CD4-positive, alpha-beta T cell treated with Interleukin-10 for 1 hour (primary cell): Measurements from ENCODE around the gene IL26.
"Not testable (repeated sequence)": the region's sequence is repeated elsewhere in the genome, so short reads cannot be mapped to it uniquely, and the experiment has no call there.

ENCODE experiments used
- DNase-seq: peaks from one replicate; pipeline ENCODE4 v3.0.0-alpha.2; 2020

The IL26 gene

DNA sequence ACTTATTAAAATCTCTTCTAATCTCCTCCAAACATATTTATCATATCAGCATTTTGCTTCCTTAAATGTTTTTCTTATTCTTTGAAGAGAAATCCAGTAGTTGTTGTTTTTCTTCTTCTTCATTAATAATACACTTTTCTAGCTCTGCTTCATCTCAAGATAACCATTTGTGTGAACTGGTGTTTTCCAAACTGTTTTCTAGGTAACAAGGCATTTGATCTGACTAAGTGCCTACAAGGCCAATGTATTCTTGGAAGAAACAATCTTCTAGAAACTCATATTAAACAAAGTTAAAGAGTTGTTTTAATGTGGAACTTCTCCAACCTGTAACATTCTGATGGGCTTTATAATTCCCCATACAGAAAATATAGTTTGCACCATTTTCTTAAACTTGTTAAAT, 35.3 kb downstream of the IL26 start:
- DNase-seq = no peak

DNA sequence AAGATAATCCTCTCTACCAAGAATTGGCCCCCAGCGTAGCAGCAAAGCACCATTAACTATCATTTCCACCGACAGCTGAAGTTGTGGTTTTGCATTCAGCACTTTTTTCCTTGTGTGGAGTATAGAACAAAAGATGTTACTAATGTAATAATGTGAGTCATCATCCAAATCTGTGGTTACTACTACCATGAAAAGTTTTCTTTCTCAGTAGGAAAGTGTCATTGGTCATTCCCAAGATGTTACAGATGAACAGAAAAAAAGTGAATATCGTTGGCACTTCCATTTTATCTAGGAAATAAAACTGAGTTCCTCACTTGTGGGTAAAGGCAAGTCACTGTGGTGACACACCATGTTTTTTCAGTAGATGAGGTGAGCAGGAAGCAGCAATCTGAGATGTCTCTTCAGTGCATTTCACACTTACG, 35.8 kb downstream of the IL26 start:
- DNase-seq = peak; percentile 56

- DNase-seq = no peak
Measured at GRCh38 chr12:68185598-68185997, 40.0 kb downstream of the IL26 start.

DNA sequence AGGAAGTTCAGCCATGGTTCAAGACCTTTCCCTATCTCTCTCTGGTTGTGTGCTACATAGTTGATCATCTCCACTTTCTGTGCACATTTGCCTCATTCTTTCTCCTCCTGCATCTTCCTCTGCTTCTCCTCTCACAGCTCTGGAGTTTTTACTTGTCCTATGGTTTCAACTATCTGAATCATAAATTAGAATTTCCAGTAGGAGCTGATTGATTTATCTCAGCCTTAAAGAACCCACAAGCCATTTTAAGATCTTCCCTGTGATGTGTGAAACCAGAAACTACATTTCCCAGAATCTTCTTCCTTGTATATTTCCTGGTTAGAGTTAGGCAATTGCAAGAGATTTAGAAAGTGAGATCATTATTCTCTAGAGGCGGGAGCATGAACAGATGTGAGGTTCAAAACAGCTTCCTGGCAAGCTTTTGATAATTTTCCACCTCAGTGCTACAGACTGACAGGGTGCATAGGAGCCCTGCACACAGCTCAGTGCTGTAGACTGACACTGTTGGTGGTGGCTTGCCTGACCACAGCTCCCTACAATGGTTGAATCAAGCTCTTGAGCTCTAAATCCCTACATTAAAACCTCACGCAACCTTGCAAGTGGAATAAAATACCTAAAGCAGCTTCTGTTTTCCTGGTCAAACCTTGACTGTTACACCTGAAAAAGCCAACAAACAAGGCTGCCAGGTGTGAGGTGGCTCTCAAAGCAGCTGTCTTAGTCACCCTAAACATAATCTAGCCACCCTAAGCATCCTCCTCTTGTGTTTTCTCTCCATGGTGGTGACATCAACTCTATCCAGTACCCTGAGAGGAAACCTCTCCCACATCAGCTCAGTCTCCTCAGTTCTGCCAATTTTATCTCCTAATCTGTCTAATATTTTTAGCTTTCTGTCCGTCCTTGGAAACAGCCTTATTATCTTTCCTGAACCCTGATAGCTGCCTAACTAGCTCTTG, 44.5 kb downstream of the IL26 start:
- peak; percentile 66 for DNase-seq

GRCh38 chr12:68178774-68179439, 46.7 kb downstream of the IL26 start:
- DNase-seq = no peak

DNA sequence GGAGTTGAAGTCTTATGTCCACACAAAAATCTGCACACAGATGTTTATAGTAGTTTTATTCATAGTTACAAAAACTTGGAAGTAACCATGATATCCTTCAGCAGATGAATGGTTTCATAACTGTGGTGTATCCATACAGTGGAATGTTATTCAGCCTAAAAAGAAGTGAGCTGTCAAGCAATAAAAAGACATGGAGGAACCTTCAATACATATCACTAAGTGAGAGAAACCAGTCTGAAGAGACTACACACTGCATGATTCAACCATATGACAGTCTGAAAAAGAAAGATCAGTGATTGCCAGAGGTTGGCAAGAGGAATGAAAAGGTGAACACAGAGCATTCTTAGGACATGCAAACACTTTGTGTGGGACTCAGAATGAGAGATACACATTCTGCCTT, 47.4 kb downstream of the IL26 start:
- no peak for DNase-seq

- DNase-seq = no peak
Measured at GRCh38 chr12:68177562-68177961, 48.0 kb downstream of the IL26 start.

DNA sequence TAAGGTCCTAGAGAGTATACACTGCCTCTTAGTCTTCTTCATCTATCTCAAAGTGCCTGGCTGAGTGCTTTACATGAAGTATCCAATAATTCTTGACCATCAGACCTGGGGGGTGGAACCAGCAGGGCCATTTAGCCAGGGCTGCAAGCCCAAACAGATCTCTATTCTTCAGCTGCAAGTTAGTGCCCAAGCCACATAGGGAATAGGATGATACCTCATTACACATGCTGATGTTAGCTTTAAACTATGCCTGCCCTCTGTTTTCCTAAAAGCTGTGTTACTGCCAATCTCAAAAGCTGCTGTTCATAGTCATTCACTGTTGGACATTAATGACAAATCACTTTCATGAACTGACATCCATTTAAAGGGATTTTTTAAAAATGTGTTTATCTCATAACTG, 49.4 kb downstream of the IL26 start:
- no peak for DNase-seq

- peak; percentile 83 for DNase-seq
Measured at GRCh38 chr12:68175557-68176061, 50.0 kb downstream of the IL26 start.

- not testable (repeated sequence) for DNase-seq
Measured at GRCh38 chr12:68174761-68175160, 50.8 kb downstream of the IL26 start.

DNA sequence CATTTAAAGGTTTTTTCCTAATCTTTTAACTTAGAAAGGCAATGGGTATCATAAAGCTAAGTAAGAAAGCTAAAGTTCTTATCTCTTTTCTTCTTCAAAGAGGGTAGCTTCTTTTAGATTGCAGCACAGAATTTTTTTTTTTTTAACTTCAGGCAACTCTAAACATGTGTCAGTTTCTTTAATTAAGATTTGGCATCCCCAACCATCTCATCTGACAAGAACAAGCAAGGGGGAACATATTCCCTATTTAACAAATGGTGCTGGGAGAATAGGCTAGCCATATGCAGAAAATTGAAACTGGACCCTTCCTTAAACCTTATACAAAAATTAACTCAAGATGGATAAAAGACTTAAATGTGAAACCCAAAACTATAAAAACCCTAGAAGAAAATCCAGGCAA, 51.8 kb downstream of the IL26 start:
- DNase-seq = no peak

- no peak for DNase-seq
Measured at GRCh38 chr12:68170726-68171125, 54.9 kb downstream of the IL26 start.

- no peak for DNase-seq
Measured at GRCh38 chr12:68169213-68169889, 56.3 kb downstream of the IL26 start.

DNA sequence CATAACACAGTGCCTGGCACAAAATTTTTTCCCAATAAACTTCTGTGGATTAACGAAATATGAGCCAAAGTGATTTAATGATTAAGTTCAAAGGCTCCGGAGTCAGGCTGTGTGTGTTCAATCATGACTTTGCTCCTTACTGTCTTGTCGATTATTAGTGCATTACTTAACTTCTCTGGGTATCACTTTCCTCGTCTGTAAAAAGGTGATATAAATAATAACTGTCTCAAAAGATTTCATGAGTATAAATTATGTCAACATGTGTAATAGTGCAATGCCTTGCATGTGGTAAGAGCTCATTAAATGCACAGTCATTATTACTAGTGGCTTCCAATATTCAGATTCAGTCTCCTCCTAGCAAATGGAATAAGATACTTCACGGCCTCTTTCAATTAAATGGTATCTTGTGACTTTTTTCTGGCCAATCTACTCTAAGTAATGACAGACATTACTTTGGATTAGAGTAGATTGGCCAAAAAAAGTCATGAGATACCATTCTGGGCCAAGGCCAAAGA, 59.2 kb downstream of the IL26 start:
- no peak for DNase-seq

- peak; percentile 26 for DNase-seq
Measured at GRCh38 chr12:68163560-68164081, 62.0 kb downstream of the IL26 start.

GRCh38 chr12:68162374-68162773, 63.2 kb downstream of the IL26 start:
- DNase-seq = no peak

DNA sequence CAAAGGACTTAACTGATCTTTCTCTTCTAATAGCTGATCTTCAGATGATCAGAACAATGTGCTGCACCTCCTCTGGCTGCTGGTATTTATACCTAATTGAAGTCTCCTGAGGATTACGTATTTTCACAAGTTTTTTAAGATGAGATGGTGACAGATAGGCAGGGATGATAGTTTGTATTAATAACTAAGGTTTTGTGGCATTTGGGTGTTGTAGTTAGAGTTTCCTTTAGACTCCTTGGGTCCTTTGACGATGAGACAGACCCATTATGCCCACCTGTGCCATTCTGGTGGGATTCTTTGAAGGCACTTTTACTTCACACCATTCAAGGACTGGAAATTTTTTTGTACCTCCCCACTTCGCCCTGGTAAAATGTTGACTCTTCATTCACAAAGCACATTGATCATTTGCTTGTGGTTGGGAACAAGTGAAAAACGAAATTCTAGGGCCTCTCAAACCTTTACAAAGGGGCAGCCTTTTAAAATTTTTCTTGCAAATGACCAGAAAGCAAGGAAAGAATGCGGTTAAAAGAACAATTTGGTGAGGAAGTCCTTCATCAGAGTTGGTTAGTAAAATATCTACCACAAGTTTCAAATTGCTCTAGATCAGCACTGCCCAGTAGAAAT, 65.8 kb downstream of the IL26 start, which contains the start of gene IFNG:
Gene IFNG (minus strand): TSS at position 60 of the 624 bp plus-strand sequence. CDS start 125 bp downstream, outside the sequence.
- DNase-seq = peak; percentile 77

GRCh38 chr12:68158432-68158831, 67.2 kb downstream of the IL26 start:
- DNase-seq = peak; percentile 75

GRCh38 chr12:68157380-68157779, 68.2 kb downstream of the IL26 start:
- DNase-seq = no peak

GRCh38 chr12:68156636-68157035, 69.0 kb downstream of the IL26 start:
- DNase-seq = no peak

DNA sequence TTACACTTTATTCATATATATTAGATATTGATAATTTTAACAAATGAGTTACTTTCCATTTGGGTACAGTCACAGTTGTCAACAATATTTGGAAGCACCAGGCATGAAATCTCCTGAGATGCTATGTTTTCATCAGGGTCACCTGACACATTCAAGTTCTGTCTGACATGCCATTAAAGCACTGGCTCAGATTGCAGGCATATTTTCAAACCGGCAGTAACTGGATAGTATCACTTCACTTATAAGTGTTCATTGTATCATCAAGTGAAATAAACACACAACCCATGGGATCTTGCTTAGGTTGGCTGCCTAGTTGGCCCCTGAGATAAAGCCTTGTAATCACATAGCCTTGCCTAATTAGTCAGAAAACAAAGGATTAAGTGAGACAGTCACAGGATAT, 70.8 kb downstream of the IL26 start:
- no peak for DNase-seq
